22Rv1 (cell line): ENCODE measurements around the gene NTF4.

Experiments
- CTCF ChIP-seq: fragments of 450-650 bp; IDR thresholded peaks from 2 replicates; pipeline ENCODE4 v1.5.1; 2017; ENCODE audit warnings: mild to moderate bottlenecking
- ZFX ChIP-seq: fragments of 450-650 bp; IDR thresholded peaks from 2 replicates; pipeline ENCODE4 v1.6.1; 2017; ENCODE audit warnings: antibody characterized with exemption, borderline replicate concordance

GRCh38 chr19:49081273-49081672 is 16.7 kb upstream of the NTF4 start:
- TF ChIP-seq ZFX (no peak), CTCF (no peak)
